Measurements from ENCODE around the gene DNM3. TPM values are rescaled to one million over a fixed set of nuclear protein-coding genes. Genes with fewer than 3 reads are reported as not detected.
"Not testable (repeated sequence)": the region's sequence is repeated elsewhere in the genome, so short reads cannot be mapped to it uniquely, and the experiment has no call there.

Gene DNM3
- total RNA-seq, 1 donor from 2014 or later = 1.7 TPM

DNA sequence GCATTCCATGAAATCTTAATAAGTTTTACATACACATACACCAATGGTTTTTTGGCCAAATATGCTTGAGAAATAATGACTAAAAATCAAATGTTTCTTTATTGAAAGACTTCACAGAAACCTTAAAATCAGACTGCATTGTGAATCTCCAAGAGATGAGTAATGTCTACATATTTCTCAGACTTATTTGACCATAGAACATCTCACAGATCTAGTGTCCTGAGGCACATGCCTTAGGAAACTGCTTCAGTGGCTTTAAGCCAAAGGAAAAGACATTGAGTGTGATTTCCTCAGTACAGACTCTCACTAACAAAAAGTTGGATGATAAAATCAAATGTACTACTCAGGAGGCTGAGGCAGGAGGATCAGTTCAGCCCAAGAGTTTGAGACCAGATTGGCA, 573.0 kb downstream of the DNM3 start:
- ATAC-seq (ENCODE audit: poor library complexity) (no peak), DNase-seq (no peak)
- intact Hi-C loops (cut with DNase I) = no loop called here

DNA sequence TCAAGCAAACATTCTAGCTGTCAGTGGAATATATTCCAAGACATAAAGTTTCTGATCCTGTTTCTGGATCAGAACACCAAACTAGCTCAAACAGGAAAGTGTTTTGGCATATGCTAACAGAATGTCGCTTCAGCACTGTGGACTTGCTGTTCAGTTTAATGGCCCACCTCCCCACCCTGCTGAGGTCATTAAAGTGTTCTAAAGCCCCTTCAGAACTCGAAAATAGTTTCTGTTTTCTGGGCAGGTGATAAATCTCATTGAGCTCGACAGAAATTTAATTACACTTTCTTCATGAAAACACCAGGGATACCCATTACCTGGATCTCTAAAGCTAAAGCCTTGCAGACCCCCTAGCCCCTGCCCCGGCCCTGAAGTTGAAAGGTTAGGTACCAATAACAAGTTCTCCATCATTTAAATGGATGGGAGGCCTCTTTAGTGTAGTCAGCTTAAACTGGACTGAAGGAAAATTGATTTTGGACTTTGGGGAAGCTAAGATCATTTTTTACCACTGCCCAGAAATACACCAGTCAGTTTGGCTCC, 575.3 kb downstream of the DNM3 start:
- ATAC-seq (ENCODE audit: poor library complexity) (no peak), DNase-seq (no peak)
- intact Hi-C loops (cut with DNase I) = no loop called here

DNA sequence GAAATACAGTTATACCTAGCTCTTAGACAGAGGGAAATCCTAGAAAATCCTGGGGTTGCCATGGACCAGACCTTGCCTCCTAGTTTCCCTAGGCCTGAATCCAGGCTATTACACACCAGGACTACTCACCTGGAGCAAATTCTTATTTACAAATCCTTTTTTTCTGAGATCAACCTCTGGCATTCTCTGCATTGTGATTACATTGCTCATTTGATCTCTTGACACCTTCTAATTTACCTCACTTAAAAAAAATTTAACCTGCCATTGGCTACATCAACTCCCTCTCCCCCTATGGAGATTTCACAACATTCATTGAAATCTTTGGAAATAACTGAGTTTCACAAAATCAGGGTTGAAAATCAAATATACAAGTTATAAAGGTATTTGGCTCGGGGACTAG, 576.3 kb downstream of the DNM3 start:
- intact Hi-C loops (cut with DNase I) = no loop called here
- DNase-seq (no peak), ATAC-seq (ENCODE audit: poor library complexity) (no peak)

DNA sequence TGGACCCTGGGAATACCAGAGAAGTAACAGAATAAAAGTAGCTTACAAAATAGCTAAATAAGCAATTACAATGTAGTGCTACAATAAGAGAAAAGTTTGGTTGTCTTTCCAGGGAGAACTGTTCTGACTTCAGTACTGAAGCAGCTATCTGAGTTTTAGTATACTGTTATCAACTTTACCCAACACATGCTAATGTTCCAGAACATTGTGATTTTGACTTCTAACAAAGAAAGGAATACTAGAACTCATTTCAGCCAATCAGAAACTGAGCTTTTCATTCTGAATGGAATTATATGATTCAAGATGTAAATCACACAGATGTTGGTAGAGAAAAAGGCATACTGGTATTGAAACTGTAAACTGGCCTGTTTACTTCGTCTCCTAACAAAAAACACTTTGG, 579.1 kb downstream of the DNM3 start, which contains the start of gene C1orf105:
Gene C1orf105 (plus strand): TSS at position 301 of the 400 bp plus-strand sequence. CDS start 201 bp downstream, outside the sequence.
- ATAC-seq (ENCODE audit: poor library complexity) = no peak
- intact Hi-C loops (cut with DNase I) = loop anchor here (10.0 kb wide), 1 partner anchor 416 kb away; no protein-coding TSS in a partner anchor
- no peak for DNase-seq

DNA sequence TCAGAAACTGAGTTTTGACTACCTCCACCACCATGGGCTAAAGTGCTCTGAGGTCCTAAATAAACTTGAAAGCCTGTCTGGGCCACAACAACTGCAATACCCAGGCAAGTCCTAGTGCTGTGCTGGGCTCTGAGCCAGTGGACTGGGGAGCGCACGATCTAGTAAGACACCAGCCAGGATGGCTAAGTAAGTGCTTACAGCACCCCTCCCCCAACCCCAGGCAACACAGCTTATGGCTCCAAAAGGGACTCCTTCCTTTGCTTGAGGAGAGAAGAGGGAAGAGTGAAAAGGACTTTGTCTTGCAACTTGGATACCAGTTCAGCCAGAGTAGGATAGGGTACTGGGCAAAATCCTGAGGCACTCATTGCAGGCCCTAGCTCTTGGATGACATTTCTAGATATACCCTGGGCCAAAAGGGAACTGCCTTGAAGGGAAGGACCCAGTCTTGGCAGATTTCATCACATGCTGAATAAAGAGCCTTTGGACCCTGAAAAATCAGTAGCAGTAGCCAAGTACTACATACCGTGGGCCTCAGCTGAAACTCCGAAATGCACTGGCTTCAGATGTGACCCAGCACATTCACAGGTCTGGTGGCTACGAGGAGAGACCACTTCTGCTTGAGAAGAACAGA, 580.8 kb downstream of the DNM3 start:
- peak; percentile 51 for DNase-seq
- intact Hi-C loops (cut with DNase I) = loop anchor here (10.0 kb wide), 1 partner anchor 417 kb away; no protein-coding TSS in a partner anchor
- ATAC-seq (ENCODE audit: poor library complexity) = peak; percentile 38

DNA sequence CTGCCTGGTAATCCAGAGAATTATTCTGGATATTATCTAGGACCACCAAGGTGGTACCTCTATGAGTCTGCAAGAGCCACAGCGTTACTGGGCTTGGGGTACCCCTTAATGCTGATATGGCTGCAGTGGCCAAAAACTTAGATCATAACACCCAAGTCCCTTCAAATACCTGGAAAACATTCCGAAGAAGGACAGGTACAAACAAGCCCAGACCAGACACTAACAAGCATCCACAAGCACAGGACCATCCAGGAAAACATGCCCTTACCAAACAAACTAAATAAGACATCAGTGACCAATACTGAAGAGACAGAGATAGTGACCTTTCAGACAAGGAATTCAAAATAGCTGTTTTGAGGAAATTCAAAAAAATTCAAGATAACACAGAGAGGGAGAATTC, 582.0 kb downstream of the DNM3 start:
- no peak for DNase-seq
- ATAC-seq (ENCODE audit: poor library complexity) = no peak
- intact Hi-C loops (cut with DNase I) = loop anchor here (10.0 kb wide), 1 partner anchor 419 kb away; no protein-coding TSS in a partner anchor

DNA sequence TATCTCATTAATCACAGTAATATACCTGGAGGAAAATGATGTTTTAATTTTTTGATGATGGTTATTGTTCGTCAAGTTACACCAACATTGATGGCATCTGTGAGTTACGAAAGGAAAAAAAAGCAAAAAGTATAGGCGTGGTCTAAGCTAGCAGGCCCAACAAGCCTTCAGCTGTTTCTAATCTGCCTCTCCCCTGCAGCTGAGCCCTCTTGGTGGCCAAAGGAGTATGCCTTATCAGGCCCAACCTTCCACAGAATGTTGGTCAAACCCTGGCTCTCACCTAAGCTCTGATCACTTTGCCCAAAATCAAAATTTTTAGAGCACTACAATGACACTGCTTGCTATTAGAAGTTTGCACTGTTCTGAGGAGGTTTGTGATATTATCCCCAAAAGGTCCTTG, 584.0 kb downstream of the DNM3 start:
- no peak for DNase-seq
- intact Hi-C loops (cut with DNase I) = loop anchor here (10.0 kb wide), 1 partner anchor 421 kb away; no protein-coding TSS in a partner anchor
- ATAC-seq (ENCODE audit: poor library complexity) = no peak

DNA sequence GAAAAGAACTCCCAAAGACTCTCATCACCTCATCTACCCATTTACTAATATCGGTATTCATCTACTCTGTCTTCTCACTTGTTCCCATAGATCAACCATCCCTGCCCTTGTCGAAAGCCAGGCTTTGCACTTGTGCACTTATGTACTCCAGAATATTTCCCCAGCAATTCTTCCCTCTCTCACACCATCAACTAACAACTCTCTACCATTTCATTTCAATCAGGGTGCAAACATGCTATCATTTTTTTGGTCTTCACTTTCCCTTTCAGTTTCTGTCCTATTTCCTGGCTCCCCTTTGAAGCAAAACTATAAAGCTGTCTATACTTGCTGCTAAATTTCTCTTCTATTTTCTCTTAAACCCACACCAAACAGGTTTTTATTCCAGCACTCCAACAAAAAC, 585.9 kb downstream of the DNM3 start:
- intact Hi-C loops (cut with DNase I) = loop anchor here (10.0 kb wide), 1 partner anchor 422 kb away; no protein-coding TSS in a partner anchor

DNA sequence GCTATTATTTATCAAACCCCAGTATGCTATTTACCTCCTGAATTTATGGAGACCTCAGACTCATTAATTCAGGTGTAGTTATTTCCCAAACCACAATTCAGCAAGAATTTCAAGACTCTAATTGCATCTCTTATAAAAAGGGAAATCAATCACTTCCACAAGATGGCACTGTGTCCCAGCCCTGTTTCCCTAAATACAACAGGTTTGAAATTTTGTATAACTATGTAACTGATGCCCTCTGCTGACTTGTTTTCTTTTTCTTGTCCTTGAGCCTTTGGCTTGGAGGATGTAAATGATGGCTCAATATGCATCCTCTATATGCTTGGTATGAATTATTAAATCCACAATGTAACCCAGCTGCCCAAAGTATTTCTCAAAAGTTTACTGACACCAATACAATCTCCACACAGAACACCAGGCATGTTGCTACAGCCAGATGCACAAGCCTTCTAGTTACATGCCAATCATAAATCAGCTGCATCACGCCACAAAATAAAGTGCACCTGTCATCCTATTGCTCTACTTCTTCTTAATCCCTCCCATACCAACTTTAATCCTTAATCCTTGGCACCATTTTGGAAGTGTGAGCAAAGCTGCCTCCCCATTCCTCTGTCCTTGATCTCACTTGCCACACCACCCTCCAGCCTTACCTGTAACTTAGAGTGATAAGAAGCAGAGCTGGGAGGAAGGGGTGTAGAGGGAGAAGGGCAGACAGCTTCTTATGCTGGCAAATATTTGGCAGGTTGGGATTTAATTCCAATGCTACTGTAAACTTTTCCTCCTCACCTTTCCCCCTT, 588.2 kb downstream of the DNM3 start:
- no peak for DNase-seq
- peak; percentile 59 for ATAC-seq (ENCODE audit: poor library complexity)

More for the DNA sequence above, 585.9 kb downstream of the DNM3 start:
- DNase-seq (no peak), ATAC-seq (ENCODE audit: poor library complexity) (no peak)

DNA sequence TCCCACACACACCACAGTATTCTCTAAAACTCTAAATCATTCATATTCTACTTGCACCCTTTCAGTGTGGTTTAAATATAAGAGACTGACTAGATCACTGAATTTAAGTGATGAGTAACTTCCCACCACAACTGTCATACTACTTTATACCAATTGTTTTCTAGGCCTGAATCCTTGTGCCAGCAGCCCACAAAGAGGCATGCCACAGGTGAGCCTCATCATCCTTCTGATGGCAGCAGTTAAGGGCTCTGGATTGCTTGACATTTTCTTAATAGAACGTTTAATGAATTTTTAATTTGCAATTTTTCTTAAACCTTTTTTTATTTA, 588.8 kb downstream of the DNM3 start:
- DNase-seq (no peak), ATAC-seq (ENCODE audit: poor library complexity) (no peak)
- intact Hi-C loops (cut with DNase I) = no loop called here

More for the DNA sequence above, 588.2 kb downstream of the DNM3 start:
- intact Hi-C loops (cut with DNase I) = loop anchor here (10.0 kb wide), 1 partner anchor 425 kb away; no protein-coding TSS in a partner anchor

DNA sequence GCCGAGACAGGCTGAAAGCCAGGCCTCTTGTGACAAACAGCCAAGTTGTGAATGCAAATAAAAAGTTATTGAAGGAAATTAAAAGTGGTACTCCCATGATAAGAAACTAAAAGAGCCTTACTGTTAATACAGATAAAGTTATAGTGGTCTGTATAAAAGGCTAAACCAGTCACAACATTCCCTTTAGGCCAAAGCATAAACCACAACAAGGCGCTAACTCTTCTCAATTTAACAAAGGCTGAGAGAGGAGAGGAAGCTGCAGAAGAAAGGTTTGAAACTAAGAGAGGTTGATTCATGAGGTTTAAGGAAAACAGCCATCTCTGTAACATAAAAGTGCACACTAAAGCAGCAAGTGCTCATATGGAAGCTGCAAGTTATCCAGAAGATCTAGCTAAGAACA, 589.9 kb downstream of the DNM3 start:
- DNase-seq (no peak), ATAC-seq (ENCODE audit: poor library complexity) (no peak)
- intact Hi-C loops (cut with DNase I) = no loop called here

DNA sequence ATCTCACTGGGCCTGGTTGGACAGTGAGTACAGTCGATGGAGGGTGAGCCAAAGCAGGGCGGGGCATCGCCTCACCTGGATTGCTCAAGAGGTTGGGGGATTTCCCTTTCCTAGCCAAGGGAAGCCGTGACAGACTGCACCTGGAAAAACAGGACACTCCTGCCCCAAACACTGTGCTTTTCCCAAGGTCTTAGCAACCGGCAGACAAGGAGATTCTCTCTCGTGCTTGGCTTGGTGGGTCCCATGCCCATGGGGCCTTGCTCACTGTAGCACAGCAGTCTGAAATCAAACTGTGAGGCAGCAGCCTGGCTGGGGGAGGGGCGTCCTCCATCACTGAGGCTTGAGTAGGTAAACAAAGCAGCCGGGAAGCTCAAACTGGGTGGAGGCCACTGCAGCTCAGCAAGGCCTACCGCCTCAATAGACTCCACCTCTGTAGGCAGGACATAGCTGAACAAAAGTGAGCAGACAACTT, 590.5 kb downstream of the DNM3 start:
- DNase-seq = no peak
- intact Hi-C loops (cut with DNase I) = no loop called here
- ATAC-seq (ENCODE audit: poor library complexity) = no peak

DNA sequence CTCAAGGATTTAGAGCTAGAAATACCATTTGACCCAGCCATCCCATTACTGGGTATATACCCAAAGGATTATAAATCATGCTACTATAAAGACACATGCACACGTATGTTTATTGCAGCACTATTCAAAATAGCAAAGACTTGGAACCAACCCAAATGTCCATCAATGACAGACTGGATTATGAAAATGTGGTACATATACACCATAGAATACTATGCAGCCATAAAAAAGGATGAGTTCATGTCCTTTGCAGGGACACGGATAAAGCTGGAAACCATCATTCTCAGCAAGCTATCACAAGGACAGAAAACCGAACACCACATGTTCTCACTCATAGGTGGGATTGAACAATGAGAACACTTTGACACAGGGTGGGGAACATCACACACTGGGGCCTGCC, 595.9 kb downstream of the DNM3 start:
- DNase-seq; ATAC-seq (ENCODE audit: poor library complexity); intact Hi-C loops (cut with DNase I): not testable (repeated sequence)

DNA sequence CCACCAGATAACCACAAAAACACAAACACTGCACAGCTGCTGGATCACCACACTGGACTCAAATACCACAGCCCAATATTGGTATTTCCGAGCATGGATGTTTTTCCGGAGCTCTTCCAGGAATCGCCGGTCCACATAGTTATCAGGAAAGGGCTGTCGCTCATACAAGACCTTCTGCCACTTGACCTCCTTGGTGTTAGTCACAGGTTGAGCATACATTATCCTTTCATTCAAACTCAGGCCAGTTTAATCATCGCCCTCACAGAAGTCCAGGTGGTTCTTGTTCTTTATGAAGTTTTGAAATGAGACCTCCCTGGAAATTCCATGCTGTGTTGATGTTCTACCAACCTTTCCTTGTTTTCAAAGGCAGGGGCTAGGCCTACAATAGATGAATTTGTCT, 601.1 kb downstream of the DNM3 start:
- intact Hi-C loops (cut with DNase I) = loop anchor here (10.0 kb wide), 1 partner anchor 348 kb away; no protein-coding TSS in a partner anchor
- ATAC-seq (ENCODE audit: poor library complexity) = no peak
- DNase-seq = no peak

DNA sequence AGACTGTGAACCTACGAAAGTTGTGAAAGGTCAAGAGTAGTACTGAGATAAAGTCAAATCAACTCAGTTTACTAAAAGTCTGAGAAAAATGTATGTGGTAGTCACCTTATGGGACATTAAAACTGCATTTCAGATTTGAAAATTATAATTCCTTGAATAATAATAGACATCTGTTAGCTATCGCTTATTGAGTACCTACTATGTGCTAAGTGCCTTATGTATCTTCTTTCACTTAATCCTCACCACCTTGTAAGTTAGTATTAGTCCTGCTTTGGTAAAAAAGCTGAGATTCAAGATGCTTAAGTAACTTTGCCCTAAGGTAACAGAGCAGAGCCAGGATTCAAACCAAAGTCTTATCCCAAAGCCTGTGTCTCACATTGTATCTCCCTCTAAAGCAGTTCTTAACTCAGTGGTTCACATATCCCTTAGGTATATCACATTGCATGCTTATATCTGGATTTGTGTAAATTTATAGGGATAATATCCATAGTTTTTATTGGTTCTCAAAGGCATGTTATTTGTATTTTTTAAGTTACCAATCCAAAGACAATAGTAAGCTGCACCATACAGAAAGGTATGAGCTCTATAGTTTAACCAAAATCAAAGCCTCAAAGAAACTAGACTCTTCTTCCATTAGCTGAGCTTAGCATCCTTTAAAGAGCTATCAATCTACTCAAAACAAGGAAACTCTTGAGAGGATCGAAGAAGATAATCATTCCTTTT, 601.7 kb downstream of the DNM3 start:
- intact Hi-C loops (cut with DNase I) = loop anchor here (10.0 kb wide), 1 partner anchor 348 kb away; no protein-coding TSS in a partner anchor
- no peak for ATAC-seq (ENCODE audit: poor library complexity)
- DNase-seq = no peak

DNA sequence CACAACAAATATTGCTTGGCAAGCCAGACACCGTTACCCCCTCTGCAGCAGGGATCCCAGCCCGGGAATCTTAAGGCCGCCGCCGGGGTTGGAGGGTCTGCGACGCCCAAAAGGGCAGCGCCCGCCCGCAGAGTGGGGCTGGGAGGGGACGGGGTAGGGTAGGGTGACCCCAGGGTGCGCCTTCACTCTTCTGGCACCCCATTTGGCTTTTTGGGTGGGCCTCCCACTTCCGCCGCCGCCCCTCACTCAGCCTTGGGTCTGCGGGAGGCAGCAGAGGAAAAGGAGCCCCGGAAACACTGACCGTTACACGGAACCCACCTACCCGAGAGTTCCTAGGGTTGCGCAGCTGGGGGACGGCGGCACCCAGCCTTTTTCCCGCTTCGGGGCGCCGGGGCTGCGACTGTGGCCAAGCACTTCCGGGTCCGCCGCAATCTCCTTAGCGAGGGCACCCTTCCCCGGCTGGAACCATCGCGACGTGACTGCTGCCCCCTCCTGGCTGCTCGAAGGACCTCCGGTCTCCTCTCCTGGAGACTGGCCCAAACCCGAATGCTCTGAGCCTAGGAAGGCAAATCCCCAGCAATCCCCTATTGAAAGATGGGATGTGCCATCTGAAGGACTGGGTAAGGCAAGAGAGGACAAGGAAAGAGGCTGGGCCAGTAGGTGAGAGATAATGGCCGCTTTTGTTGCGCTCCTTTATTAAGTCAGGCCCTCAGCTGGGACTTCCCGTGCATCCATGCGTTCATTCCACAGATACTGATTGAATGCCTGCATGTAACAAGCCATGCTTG, 602.6 kb downstream of the DNM3 start, which contains the start of gene PIGC:
Gene PIGC (minus strand): TSS at position 404 of the 788 bp plus-strand sequence. CDS start 1,447 bp downstream, outside the sequence.
- ATAC-seq (ENCODE audit: poor library complexity) (peak; percentile 100), DNase-seq (peak; percentile 94)
- intact Hi-C loops (cut with DNase I) = loop anchor here (10.0 kb wide), 1 partner anchor 349 kb away; no protein-coding TSS in a partner anchor

DNA sequence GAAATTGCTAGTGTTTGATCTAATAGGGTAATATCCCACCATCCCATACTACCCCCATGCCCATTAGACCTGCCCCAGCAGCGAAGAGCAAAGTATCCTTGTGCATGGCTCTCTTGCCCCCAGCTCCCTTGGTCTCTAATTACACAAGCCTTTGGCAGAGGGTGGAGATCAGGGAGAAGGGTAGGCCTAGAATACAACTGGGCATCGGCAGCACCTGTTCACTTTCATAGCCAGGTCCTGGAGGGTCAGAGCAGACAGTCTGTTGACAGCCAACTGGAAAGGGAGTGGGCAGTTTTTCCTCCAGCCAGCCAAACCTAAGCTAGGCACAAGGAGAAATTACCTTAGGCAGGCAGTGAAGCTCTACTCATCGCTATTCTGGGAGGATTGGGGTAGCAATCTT, 605.2 kb downstream of the DNM3 start:
- ATAC-seq (ENCODE audit: poor library complexity) (no peak), DNase-seq (no peak)
- intact Hi-C loops (cut with DNase I) = loop anchor here (10.0 kb wide), 1 partner anchor 352 kb away; no protein-coding TSS in a partner anchor

DNA sequence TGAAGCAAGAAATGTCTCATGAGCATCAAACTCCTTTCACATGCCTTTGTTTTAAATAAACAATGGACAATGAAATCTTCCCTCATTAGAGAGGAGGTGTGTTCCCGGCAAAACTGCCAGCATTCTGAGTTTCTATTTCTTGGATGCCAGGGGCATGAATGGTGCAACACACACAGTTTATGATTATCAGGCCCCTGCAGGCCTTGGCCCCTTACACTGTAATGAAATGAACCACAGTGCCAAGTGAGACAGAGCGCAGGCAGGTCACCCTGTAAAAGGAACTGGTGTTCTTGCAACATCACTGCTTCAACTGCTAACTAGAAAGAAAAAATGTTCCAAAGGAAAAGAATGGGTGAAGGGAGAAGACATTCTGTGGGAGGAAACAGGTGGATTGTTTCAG, 606.3 kb downstream of the DNM3 start:
- no peak for DNase-seq
- no peak for ATAC-seq (ENCODE audit: poor library complexity)
- intact Hi-C loops (cut with DNase I) = loop anchor here (10.0 kb wide), 1 partner anchor 353 kb away; no protein-coding TSS in a partner anchor
